GM21528 (cell line): ENCODE data around the gene MEN1.

Source experiments
- ATAC-seq: cut with Tn5 transposase; IDR thresholded peaks from one replicate; pipeline ENCODE4 v1.9.1; 2021; ENCODE audit warnings: mild to moderate bottlenecking, moderate library complexity; ENCODE audit not compliant: unreplicated experiment, low FRiP score

The MEN1 gene

DNA sequence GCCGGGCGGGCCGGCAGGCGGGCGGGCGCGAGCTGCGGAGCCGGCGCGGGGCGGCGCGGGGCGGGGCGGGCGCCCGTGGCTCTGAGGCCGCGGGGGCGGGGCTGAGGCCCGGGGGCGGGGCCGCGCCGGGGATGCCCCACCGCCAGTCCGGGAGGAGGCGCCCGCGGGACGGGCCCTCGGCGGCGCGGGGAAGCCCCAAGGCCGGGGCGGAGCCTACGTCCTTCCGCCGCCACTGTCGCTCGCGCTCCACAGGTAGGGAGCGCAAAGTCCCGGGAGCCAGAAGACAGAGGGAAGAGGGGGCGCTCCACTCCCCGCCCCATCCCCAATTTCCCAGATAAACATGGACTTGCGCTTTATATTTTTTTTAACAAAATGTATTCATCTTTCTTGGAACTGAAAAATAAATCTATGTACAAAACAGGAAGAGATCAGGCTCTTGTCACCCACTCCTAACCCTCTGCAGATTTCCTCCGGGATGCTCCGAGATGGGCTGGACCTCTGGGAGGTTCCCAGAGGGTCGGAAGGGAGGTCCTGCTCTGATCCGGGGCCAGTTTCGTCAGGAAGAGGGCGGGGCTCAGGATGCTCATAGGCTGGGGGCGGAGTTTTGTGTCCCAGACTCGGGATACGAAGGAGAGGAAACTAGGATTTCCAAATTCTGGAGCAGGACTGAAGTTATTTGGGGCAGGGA lies 7.0 kb downstream of the MEN1 start, which contains the start of gene MAP4K2:
Gene MAP4K2, minus strand, starts transcription at position 57 of the 688 bp plus-strand sequence. CDS start 65 bp downstream, outside the sequence.
- ATAC-seq, result peak; percentile 54

DNA sequence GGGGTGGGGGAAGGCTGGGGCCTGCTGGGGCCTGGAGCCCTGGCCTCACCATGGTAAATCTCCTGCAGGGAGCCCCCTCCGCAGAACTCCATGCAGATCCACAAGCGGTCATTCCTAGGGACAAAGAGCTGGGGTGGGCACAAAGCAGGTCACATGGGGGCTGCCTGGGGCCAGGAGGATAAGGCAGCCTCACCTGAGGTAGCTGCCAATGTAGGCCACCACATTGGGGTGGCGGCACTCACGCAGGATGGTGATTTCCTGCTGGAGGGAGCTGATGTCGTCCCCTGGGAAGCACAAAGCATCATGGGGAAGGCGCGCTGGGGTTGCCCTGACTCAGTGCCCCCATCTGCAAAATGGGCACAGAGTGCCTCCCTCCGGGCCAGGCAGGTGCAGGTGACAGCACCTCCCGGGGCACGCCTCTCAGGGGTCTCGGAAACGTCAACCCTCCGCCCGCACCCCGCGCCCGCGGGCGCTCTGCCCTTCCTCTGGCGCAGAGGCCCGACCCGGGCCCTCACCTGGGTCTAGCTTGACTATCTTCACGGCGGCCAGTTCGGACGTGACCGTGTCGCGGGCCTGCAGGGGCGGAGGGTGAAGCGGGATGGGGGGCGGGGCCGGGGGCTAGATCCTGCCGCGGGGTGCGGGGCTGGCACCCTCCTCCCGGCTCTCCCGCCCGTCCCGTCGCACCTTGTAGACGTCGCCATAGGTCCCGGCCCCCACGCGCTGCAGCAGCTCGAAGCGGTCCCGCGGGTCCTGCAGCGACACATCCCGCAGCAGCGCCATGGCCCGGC lies 7.8 kb downstream of the MEN1 start:
- ATAC-seq, result peak; percentile 12

DNA sequence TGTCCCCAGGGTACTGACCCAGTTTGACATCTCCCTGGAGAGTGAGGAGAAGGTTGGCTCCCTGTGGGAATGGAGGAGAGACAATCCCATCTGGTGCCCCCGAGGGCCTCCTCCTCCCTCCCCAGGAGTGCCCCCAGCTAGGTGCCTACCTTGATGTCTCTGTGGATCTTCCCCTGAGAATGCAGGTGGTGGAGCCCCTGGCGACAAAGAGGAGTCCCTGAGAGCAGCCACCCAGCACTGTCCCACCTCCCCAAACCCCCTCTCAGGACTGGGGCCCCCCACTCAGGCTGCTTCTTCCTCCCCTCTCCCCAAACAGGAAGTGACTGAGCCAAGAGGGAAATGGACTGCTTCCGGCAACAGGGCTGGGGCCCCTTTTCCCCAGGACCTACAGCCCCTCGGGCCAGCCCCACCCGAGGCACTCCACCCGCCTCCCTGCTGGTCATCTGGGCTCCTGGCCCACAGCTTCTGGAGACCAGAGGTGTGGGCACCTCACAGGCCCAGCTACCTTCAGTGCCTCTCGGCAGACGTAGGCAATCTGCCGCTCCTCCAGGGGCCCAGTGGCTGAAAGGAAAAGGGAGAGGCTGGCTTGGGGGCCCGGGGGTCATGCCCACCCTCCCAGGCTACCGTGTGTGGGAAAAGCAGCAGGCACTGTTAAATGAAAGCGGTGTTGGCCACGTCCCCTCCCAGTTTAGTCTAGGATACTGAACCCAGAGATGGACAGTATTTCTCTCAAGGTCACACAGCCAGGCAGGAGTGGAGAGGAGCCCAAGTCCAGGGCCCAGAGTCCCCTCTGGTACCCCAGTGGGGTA lies 8.6 kb downstream of the MEN1 start:
- no peak for ATAC-seq

DNA sequence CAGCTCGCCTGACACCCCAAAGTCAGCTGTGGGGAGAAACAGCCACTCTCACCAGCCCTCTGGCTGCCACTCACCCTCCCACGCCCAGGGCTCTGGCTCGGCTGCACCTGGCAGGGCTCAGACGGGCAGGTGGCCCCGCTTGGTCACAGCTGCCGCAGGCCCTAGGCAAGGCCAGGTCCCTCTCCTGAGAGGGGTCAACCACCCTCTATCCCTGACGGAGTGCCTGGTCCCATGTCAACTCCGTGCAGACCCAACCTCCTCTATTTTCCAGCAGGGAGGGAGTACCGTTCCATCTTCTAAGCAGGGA lies 9.2 kb downstream of the MEN1 start:
- ATAC-seq, result no peak

DNA sequence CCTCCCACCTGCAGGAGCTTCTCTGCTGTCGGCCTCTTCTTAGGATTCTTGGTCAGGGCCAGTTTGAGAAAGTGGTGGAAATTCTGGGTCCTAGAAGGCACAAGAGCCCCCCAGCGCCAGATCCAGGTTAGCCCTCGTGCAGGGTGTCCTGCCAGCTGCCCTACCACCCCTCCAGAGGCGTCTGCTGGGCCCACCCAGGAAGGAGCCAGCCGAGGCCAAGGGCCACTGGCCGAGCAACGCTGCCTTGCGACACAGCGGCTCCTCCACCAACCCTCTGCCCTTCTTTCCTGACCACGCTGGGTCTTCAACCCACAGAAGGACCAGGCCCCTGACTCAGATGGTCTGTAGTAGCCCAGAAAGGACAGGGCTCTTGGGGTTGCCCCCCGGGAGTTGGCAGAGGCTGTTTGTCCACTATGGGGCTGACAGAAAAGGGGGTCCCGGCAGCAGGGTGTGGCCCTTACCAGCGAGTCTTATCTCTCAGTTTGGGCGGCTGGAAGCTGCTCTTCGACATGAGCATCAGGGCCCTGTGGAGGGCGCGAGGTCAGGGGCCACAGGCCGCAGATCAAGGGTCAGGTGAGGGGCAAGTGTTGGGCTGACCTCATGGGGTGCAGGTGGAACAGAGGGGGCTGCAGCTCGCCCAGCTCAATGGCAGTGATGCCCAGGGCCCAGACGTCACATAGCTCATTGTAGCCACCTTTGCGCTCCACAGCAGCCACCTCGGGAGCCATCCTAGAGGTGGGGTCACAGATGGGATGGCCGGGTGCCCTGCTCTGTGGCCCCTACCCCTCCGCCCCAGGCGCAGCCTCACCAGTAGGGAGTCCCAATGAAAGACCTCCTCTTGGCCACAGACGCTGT lies 9.8 kb downstream of the MEN1 start:
- ATAC-seq, result no peak

DNA sequence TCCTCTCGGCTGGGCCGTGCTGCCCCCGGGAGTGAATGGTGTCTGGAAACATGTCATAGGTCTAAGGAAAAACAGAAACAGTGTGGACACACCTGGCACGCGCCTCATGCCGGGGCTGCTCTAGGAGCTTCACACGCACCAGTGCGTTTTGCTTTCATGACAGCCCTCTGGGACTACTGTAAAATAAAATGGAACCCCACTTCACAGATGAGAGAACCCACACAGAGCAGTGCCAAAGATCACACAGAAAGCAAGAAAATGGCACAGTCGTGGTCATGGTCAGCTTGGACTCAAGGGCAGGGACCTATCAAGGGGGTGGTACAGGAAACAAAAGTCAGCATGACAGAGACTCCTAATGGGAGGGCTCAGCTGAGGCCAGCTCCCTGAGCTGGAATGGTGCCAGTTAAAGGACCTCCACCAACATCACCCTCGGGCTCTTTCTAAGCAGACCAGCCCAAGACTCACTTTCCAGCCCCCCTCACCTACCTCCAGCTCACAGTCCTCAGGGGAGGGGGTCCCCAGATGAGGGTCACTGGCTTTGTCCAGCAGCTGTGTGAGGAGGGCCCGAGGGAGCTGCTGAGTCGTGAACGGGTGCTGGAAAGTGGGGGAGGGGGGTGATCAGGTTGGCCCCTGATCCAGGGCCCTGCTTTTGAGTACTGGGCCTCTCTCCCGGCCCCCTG lies 10.6 kb downstream of the MEN1 start:
- no peak for ATAC-seq

DNA sequence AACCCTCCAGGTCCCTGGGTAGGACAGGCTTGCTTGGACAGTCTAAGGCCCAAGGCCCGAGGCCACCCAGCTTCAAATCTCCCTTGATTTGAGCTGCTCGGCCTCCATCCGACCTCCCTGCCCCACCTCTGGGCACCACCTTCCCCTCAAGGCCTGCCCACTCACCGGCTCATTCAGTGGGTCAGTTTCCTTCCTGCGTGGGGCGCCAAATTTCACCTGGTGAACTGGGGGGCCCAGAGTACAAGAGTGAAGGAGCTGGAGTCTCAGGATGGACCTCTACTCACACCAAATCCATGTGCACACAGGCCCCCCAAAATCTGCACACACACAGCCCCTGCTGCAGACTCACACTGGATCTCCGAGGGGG lies 11.1 kb downstream of the MEN1 start:
- no peak for ATAC-seq

DNA sequence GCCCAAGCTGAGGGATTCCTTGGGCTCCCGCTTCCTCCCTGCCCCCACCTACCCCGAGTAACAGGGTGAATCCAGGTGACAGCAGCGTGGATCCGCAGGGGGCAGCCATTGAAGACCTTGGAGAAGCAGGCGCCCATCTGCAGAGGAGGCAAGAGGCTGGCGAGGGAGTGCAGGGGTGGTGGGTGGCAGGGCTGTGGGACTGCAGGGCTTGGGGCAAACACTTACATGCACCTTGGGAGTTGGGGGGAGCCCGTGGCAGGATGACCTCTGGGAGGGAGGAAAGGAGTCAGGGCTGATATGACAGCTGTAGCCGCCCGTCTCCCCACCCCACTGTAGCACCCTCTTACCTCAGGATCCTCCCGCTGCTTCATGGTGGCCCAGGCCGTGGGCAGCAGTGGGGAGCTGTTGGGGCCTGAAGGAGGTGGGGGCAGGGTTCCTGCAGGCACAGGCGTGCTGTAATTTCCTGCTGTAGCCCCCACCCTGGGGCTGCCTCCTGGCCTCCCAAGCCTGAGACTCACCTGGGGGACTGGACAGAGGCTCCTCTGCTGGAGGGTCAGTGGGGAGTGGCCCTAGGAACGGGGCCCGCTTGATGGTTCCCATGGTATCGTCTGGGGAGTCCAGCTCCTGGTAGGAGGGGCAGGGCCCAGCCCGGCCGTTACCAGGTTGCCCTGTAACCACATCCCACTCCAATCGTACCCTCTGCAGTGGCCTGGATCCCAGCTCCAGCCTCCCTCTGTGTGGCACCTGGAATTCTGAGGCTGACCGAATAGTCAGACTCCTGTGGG lies 13.4 kb downstream of the MEN1 start:
- no peak for ATAC-seq

DNA sequence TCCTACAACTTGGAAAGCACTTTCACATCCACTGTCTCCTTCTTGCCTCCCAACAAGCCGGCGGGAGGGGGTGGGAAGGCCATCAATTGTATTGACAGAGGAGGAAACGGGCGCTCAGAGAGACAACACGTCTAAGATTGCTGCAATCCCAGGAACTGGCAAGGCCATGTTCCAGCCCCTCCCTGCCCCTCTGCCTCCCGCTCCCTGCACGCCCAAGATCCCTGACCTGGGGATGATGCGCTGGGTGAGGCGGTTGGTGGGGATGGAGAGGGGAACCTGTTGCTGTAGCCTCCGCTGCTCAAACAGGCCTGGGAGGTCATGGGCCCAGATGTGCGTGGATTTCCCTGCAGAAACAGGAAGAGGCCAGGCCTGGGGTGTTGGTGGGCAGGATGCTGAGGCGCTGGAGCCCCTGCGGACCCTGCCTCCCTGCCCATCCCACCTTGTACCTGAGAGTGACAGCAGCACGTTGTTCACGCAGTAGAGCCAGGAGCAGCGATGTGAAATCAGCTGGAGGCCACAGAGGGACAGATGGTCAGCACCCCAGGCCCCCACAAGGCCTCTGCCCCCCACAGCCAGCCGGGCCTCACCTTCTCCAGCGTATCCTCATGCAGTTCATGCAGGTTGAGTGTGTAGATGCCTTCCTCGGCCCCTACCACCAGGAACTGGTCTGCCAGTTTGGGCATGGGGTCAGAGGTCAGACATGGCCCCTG lies 14.1 kb downstream of the MEN1 start:
- ATAC-seq, result no peak

DNA sequence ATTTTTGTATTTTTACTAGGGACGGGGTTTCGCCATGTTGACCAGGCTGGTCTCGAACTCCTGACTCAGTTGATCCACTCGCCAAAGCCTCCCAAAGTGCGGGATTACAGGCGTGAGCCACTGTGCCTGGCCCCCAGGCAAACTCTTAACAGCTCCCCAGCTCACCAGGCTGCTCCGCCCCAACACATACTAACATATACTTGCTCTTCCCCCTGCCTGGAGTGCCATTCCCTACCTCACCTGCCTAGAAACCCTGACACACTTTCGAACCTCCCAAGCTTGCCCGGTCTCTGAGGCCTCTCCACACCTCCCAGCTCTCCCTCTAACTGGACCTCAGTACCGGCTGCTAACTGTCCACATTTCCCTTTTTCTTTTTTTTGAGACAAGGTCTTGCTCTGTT lies 15.8 kb downstream of the MEN1 start:
- ATAC-seq, result no peak

DNA sequence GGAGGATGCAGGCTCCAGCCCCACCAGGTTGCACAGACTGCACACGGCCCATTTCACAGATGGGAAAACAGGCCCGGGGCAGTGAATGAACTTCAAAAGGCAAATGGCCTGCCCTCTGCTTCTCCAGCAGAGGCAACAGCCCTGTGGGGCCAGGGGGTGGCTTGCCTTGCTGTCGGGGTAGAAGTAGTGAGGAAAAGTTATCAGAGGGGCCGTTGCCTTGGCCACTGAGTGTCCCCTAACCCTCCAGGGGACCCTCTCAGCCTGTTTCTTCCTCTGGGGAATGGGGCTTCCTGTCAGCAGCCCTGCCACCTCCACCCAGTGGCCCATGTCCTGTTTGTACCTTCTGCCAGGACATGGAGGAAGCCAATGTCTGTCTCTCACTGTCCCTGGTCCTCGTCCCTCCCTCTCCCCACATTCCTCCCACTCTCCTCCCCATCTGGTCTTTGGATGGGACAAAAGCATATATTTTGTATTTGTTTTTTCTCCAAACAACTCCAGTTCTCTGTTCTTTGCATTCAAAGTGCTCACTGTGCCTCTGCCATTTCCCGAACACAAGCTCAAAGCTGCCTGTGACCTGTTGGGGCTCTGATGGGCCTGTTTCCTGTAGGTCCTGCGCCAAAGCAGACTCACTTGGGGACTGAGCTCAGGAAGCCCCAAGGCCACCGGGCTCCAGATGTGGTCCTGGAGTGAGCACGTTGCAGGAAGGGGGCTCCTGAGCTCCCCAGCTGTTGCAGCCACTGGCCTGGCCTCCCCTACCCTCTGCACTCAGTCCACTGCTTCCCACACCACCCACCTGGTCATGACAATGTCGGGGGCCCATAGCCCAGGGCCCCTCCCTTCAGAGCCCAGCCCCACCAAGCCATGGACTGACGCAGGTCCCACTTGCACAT lies 16.8 kb downstream of the MEN1 start:
- no peak for ATAC-seq

DNA sequence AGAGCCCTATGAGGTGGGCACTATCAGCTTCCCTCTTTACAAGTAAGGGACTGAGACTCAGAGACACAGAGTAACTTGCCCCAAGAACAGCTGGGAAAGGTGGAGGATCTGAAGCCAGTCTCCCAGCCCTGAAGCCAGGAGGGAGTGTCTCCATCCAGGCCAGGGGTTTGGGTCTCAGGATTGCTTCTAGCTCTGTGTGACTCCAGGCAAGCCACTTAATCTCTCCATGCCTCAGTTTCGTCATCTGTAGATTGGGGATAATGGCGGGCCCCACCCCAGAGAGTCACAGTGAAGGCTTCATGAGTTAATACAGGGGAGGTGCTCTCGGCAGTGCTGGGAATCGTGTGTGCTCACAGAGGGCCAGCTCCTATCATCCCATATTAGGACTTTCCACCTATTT lies 17.9 kb downstream of the MEN1 start:
- ATAC-seq, result no peak

DNA sequence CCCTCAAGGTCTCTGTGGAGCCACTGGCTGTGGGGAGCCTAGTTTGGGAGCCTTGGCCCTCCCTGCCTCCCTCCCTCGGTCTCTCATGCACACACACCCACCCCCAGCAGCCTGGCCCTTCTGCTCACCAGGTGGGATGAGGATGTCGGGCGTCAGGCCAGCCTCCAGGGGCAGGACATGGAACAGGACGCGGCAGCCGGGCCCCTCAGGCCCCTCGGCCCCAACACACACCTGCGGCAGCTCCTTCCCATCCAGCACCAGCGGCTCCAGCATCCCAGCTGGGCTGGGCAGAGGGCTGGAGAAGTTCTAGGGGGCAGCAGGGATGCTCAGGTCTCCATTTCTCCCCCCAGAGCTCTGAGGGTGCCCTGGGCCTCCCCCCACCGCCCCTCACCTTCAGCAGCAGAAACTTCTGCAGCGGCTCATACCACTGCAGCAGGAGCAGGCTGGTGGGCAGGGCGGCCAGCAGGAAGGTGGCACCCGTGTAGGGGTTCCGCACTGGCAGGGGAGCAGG lies 18.5 kb downstream of the MEN1 start:
- no peak for ATAC-seq

DNA sequence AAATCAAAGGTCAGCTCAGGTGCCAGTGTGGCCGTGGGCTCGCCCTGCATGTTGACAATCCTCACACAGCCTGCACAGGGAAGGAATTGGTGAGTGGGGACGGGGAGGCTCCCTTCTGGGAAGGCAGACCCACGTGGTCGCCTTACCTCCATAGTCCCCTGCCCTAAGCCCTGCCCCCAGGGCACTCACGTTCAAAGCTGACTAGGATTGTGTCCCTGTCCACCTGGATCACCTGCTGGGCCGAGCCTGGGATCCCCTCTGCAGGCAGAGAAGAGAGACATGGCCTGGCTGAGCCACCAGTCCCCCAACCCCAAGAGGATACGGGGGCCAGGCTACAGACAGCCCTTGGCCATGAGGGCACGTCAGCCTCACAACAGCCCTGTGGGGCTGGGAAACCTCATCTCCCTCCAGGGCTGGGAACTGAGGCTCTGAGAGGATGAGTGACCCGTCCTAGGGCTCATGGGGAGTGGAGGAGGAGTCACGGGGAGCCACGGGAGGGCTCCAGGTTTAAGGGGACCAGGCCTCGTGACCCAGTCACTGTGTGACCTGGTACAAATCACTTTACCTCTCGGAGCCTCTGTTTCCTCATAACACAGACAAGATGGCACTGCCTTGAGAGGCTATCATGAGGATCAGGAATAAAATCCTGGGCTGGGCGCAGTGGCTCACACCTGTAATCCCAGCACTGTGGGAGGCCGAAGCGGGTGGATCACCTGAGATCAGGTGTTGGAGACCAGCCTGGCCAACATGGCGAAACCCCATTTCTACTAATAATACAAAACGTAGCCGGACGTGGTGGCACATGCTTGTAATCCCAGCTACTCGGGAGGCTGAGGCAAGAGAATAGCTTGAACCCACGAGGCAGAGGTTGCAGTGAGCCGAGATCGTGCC lies 19.9 kb downstream of the MEN1 start:
- no peak for ATAC-seq

DNA sequence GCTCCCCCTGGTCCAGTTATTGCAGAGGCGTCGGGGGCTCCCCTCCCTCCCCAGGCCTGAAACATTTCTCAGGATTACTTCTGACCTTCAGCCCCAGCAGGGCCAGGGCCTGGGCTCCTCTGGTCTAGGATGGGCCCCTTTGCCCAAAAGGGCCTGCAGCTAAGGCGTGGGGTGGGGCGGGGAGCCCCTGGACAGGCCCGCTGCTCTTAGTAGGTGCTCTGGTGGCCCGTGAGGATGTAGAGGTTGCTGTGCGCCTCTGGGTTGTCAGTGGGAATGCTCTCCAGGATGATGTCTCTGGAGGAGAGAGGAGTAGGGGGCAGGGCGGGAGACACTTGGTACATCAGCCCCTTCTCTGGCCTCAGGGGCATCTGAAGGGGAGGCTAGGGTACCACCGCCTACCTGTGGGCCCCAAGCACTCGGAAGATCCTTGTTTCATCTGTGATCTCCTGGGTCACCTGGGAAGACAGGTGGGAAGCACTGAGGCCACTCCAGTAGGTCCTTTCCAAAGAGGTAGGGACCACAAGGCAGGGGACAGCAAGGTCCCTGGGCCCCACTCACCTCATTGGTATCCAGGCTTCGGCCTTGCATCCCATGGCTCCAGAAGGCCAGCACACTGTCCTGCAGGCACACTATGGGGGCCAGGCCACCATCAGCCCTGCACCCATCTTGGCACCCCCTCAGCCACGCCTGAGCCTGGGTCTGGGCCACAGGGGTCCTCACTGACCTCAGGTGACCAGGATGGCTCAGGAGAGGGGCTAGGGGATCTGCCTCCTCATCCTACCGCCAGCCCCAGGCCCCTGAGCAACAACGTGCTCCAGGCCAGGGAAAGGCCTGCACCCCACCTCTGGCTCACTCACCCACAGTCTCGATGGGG lies 20.8 kb downstream of the MEN1 start:
- no peak for ATAC-seq
